GM18870 (cell line): ENCODE results near the gene C11orf91.
"Not testable (repeated sequence)": the region's sequence is repeated elsewhere in the genome, so short reads cannot be mapped to it uniquely, and the experiment has no call there.

Experiments used
- ATAC-seq: cut with Tn5 transposase; IDR thresholded peaks from one replicate; pipeline ENCODE4 v1.9.1; 2021; ENCODE audit warnings: moderate library complexity; ENCODE audit not compliant: unreplicated experiment

C11orf91 gene

DNA sequence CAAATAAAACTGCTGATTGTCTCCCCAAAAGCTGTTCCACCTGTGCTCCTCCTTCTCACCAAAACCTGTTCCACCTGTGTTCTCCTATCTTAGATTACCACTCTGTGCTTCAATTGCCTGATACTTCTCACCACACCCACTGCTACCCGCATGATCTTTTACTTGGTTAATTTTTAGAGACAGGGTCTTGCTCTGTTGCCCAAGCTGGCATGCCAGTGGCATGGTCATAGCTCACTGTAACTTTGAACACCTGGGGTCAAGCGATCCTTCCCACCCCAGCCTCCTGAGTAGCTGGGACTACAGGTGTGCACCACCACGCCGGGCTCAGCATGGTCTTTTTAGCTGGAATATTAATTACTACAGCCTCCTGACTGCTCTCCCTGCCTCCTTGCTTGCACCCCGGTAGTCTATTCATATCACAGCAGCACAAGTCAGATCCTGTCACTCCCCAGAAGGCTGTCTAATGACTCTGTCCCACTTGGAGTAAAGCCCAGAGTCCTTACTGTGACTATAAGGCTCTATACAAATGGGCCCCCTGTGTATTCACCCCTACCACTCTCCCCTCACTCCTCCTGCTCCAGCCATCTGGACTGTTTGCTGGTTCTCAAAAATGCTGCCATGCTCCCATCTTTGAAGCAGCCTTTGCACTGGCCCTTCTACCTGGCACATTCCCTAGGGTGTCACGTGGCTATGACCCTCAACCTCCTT is 3.5 kb downstream of the C11orf91 start:
- no peak for ATAC-seq

DNA sequence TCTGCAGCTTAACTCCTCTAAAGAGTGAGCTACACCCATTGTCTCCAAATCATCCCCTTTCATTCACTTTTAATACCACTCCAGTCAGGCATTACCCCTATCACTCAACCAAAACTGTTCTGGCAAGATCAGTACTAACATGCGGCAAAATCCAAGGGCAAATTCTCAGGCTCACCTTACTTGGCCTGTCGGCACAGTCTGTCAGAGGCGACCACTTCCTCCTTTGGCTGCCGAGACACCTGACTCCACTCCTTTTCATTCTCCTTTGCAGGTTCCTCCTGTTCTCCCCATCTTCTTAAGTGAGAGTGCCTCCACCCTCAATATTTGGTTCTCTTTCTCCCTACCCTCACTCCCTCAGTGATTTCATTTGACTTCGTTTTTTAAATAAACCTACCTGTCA is 4.2 kb downstream of the C11orf91 start:
- ATAC-seq, result no peak

DNA sequence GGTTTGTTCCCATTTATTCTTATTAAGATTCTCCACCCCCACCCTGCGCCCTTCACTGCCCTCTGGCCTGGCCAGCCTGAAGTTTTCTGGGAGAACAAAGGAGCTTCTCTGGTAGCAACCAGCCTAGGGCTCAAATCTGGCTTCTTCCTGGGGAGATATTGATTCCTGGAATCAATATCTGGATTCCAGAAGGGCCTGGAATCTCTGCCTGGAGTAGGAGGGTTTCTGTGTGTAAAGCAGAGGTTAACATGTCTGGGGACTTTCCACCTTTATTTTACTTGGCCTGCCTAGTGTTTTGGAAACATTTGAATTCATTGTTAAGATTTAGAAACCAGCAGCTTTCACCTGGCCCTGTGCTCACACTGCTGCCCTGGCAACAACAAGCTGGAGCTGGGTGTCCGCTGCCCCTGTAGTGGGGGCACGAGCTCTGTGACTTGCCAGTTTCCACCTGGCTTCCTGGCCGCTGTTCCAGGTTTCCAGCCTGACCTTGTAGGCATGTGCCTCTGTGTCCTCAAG is 5.5 kb downstream of the C11orf91 start:
- no peak for ATAC-seq

DNA sequence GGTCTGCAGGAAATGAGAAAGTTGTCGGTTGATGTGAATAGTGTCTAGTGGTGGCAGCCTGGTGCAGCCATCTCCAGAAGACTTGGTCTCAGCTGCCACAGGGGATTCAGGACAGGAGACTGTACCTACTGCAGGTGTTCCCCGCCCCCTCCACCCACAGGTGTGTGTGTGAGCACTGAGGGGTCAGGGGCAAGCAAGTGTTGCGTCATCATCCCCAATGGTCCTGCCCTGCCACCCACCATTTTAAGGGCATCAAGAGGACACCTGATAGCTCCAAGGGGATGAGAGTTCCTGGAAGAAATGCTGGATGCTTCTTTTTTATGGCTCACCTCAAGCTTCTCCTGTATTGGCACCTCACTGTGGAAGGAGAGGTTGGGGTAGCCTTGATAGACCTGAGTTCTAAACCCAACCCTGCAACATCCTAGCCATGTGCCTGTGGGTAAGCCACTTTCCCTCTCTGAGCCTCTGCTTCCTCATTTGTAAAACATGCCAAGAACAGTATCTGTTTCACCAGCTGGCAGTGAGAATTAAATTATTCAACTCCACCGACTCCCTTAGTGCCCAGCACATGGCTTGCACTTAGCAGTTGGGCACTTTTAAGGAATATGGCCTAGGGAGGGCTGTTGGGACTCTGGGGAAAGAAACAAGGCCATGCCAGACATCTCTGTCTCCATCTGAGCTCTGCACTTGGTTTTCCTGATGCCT is 6.1 kb downstream of the C11orf91 start:
- no peak for ATAC-seq

DNA sequence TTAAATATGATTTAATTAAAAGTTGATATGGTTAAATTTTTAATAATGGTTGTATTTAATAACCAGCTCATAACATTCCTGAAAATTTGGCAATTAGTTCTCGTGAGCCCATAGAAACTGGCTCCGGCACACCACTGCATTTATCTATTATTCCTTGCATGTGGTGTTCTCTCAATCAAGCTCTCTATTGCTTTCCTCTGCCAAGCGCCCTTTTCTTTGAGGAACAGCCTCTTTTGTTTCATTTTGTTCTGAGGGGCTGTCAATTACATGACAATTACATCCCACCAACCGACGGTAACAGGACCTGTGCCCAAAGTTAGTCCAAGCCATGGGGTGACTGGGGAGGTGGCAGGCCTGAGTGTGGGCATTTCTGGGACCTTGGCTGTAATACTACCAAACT is 8.1 kb downstream of the C11orf91 start:
- no peak for ATAC-seq

DNA sequence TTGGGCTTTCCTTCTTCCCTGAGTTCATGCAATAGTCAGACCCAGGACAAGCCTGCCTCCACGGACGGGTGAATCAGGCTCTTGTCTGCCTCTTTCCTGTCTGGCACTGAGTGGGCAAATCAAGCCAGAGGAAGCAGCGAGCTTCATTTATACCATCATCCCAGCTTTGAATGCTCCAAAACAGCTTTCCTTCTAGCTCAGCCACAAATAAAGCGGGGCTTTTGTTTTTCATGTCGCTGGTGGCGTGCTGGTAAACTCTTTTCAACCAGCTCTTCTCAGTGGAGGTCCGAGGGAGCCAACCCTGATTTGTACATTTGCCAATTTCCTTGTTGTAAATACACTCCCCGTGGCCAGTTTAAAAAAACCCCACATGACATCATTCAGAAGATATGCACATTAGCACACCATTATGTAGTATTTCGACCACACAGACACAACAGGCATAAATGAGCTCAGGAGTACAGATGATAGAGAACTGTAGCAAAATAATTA is 8.6 kb downstream of the C11orf91 start:
- no peak for ATAC-seq

DNA sequence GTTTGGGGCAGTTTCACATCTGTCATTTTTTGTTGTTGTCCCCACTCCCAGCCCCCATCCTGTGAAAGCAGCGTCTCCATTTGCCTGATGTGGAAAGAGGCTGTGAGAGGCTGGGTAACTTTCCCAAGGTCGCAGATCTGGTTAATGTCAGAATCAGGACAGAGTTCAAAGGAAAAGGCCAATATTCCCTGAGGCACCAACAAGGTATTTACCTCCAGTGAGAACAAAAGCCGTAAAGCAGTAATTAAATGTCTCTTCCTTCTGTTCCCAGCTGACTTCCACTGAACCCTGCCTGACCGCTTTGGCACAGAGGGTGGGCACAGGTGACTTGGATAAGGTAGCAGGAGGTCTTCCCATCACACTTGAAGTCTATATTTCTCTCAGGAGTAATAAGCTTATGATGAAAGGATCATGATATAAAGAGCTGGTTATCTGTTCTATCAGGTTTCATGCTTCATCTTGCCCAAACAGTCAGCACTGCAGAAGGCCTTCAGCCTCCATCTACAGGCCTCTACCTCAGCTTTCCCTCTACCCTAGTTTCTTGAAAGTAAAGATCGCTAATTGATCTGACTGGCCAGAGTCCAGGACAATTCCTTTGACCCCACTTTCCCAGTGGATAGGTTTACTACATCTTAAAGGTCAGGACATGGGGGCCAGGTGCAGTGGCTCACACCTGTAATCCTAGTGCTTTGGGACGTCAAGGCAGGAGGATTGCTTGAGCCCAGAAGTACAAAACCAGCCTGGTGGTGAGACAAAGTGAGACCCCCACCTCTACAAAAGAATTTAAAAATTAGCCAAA is 9.4 kb downstream of the C11orf91 start:
- ATAC-seq, result no peak

DNA sequence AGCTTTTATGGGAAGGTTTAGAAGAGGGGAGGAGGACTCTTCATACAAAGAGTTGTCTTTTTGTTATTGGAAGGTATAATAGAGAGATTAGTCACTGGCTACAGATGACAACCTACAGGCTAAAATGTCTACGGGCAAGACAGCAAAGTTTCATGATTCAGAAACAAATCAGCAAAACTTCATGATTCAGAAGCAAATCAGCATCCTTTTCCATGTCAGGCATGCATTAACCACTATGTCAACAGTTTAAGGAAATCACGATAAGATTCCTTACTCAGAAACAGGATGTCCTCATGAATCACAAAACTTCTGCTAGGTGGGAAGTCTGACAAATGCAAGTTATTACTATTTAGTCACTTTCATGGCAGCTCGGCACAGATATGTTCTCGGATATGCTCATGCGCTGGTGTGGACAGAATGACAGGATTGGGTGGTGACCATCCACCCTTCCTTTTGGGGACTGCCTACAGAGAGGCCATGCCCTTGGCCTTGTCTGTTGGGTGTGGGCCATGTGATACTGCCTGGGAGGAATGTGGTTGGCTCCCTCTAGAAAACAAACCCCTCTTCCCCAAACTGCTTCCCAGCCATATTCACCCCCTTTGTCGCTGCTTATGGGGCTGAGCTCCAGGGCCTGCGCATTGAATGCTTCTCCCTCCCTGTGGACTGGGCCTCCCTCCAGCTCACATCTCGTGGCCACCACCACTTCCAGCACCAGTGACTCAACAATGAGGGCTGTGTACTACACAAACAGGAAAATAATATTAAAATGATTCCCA is 10.1 kb downstream of the C11orf91 start:
- no peak for ATAC-seq

DNA sequence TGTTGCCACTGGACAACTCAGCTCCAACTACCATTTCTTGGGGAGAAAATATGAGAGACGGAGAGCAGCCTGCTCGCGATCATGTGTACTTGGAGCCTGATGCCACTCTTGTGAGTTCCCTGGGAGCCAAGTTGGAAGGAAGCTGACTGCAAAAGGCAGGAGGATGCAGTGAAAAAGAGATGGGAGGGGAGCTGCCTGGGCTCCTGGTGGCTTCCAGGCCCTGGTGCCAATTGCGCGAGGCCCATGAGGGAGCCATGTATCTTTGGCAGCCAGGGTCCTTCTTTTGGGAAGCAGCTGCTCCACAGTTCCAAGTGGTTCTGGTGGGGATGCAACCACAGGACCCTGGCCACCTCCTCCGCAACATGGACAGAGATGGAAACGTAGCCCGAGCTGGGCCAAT is 11.1 kb downstream of the C11orf91 start:
- ATAC-seq, result no peak

DNA sequence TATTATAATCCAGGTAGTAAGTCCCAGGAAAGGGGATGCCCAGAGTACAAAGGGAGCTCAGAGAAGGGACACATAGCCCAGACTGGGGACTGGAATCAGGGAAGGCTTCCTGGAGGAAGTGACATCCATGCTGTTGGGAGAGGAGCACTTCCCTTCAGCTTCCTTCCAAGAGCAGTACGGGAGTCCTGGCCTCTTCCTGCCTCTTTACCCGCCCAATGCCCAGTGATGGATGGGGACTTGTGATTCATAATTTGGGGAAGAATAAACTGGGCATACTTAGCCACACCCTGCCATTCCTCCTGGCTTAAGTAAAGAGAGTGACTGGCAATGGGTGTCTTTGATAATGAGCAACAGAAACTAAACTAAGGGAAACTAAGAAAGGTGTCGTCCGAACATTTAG is 11.5 kb downstream of the C11orf91 start:
- no peak for ATAC-seq

DNA sequence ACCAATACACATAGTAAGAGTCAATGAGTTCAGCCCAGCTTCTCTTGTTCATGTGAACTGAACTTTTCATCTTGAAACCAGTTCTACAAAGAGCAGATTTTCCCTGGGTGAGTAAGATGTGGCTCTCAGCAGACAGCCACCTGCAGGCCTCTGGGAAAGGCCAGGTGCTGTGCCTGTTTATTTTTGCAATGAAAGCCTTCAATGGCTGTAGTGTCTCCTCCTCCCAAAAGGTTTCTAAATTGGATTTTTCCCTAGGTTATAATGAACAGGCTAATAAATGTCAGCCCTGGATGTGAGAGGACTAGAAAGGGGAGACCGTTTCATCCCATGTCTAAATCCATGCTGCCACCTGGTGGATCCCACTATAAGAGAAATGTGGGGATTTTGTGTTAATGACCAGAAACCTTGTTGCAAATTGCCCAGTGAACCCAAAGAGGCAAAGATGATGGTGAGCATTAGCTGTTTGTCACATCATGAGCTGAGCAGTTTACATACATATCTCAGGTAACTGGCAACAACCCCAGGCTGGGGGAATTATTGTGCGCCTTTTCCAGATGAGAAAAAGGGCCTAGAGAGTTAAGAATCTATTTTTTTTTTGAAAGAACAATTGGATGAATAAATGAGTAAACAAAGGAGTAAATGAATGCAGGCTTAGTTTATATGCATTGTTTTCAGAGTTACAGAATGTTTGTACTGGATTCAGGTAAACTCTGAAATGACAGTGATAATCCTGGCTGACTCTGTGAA is 12.7 kb downstream of the C11orf91 start:
- no peak for ATAC-seq

DNA sequence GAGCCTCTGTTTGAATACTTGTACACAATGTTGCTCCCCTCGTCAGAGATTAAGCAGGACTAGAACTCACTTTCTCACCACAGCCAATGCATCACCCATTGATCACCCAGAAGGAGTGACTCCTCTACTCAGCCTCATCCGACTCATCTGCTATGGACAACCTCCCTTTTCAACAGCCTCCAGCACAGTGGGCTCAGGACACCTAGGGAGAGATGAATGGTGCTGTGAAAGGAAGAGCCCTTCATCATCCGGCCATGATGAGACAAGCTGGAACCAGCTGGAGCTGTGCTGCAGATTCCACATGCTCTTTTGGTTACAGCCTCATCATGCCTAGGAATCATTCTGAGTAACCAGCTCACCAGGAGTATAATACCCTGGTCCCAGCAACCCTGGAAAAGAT is 15.5 kb downstream of the C11orf91 start:
- ATAC-seq, result no peak

DNA sequence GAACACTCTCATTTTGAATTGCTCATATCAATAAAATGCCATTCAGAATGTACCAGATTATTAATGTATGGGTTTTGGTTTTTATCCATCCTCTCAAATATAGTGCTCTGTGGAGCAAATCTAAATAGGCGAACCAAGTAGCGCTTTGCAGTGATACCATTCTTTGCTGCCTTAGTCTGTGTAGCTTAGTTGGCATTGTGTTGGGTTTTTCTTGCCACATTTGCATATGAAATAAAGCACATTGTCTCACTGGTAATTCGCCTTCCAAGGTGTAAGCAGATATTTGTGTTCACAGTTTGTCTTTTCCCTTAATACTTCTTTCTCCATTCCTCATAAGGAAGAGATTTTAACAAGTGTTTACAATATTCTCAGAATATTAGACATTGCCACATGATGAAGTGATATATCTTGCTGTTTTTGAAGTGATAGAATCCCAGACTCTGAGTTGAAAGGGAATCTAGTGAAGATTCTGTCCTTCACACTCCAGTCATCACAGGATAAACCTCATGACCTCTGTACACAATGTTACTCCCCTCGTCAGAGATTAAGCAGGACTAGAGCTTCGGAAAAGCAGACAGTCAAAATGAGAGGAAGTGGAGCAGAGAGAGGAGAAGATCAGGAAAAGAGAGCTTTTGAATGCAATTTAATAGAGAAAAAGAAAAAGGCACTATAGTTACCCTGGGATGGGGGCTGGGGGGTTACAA is 16.5 kb downstream of the C11orf91 start:
- no peak for ATAC-seq

DNA sequence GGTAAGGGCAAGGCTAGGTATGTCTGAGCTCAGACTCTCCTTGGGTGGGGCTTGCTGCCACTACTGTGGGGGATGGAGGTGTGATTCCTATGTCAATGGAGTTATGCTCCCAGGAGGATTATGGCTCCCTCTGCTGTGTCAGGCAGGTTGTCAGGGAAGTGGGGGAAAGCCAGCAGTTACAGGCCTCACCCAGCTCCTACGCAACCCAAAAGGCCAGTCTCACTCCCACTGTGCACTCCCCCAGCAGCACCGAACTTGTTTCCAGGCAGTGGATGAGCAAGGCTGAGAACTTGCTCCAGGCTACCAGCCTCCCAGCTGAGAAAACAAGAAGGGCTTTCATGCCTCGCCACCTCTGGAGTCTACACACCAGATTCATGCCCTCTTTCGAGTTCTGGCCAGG is 18.2 kb downstream of the C11orf91 start:
- ATAC-seq, result no peak

DNA sequence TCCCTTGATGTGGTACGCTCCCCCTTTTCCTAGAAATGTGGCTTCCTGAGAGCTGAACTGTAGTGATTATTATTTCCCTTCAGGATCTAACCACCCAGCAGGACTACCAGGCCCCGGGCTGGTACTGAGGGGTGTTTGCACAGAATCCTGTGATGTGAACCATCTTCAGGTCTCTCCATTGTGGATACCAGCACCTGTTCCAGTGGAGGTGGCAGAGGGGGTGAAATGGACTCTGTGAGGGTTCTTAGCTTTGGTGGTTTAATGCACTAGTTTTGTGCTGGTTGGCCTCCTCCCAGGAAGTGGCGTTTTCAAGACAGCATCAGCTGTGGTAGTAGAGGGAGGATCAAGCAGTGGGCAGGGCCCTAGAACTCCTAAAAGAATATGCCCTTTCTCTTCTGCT is 18.6 kb downstream of the C11orf91 start:
- ATAC-seq, result no peak

DNA sequence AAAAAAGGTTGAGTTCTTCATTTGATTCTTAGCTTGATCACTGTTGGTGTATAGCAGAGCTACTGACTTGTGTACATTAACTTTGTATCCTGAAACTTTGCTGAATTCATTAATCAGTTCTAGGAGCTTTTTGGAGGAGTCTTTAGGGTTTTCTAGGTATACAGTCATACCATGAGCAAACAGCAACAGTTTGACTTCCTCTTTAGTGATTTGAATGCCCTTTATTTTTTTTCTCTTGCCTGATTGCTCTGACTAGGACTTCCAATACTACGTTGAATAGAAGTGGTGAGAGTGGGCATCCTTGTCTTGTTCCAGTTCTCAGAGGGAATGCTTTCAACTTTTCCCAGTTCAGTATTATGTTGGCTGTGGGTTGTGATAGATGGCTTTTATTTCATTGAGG is 22.0 kb downstream of the C11orf91 start:
- not testable (repeated sequence) for ATAC-seq

DNA sequence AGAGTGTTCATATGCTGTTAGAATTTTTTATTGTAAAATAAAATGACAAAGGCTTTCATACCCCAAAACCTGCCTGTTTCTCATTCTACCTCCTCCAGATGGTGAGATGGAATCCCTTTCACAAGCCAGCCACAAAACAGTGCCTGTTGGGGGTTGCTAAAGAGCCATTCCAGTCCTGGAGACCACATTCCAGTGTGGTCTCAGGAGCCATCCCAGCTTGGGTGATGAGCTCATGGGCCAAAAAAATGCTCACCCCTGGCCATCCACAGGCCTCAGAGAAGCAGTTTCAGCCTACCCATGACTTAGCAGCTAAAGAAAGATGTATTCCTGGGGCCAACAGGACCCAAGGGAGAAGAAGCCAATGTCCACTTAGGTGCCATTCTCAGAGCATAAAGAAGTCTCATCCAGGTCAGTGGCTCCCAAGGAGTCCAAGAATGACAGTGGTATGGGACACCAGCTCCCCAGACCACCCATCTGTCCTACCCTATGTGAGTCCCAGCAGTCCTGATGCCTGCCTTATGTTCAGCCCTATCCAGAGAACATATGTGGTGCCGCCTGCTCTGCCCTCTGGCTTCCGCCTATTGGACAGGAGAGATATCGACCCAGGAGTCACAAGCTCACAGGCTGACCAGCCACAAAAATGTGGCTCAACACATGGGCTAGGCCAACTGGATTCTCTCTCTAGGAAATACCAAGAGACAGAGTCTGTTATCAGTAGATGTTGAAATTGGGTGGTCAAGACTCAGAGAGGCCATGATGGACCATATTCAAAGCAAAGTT is 26.4 kb downstream of the C11orf91 start:
- no peak for ATAC-seq

DNA sequence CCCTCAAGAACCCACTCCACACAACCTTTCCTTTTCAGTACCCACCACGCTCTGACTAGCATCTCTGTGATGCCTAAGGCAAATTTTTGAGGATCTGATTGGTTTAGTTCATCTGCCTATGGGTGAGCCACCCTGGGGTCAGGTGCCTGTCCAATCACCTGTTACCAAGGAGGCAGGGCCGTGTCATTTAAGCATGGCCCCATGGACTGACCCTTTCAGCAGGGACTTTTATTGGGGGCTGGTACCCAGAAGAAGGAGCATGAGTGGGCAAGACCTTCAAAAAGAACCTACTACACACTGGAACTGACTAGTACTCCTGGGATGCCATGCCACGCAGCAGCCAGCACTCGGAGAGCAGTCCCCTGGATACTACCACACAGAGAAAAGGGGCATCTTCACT is 28.4 kb downstream of the C11orf91 start:
- ATAC-seq, result no peak
